ENCODE measurements around the gene KLHL14. TPM values are rescaled to one million over a fixed set of nuclear protein-coding genes. Genes with fewer than 3 reads are reported as not detected.

Gene KLHL14
- total RNA-seq, 1 donor, result not detected

DNA sequence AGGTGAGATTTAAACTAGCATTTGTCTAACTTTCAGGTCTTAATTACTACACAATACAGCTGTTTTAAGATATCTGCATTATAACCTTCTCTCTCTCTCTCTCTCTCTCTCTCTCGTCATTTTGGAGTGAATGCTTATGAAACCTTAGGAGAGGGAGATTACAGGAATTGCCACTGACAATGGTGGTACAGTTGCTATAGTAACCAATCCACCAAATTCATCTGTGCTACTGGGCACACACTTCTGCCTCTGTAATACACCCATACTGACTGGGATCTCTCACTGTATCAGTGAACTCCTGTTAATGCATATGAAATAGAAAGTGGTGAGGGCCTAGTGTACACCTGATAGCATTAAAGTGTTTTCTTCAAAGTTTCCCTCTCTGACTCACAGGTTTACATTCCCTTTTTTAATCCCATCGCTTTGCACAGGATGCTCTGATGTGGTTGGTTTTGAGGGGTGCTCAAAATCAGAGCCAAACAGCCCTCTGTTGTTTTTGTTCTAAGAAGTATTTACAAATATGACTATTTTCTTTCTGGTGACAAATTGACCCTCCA is 13.1 kb downstream of the KLHL14 start:
- DNase-seq (ENCODE audit: insufficient read length, low spot score, missing footprints), result no peak
- Histone ChIP-seq H4K20me1 (ENCODE audit: insufficient read depth, low read length) (no peaks in the 10 kb centered on the region), H2AFZ (ENCODE audit: low read length) (no peak overlapping the region), H3K4me3 (ENCODE audit: insufficient read depth, low read length) (no peak overlapping the region), H3K36me3 (ENCODE audit: insufficient read depth, low read length) (no peaks in the 10 kb centered on the region), H3K4me1 (ENCODE audit: insufficient read depth, low read length) (no peaks in the 10 kb centered on the region), H3K9me3 (ENCODE audit: low read depth, low read length) (no peaks in the 10 kb centered on the region), H3K79me2 (ENCODE audit: insufficient read depth, low read length) (no peaks in the 10 kb centered on the region), H3K27me3 (ENCODE audit: insufficient read depth, low read length) (no peaks in the 10 kb centered on the region), H3K4me2 (ENCODE audit: insufficient read depth, low read length) (no peak overlapping the region), H3K27ac (ENCODE audit: low read depth, low read length) (no peak overlapping the region)
- TF ChIP-seq, protein P1, sequence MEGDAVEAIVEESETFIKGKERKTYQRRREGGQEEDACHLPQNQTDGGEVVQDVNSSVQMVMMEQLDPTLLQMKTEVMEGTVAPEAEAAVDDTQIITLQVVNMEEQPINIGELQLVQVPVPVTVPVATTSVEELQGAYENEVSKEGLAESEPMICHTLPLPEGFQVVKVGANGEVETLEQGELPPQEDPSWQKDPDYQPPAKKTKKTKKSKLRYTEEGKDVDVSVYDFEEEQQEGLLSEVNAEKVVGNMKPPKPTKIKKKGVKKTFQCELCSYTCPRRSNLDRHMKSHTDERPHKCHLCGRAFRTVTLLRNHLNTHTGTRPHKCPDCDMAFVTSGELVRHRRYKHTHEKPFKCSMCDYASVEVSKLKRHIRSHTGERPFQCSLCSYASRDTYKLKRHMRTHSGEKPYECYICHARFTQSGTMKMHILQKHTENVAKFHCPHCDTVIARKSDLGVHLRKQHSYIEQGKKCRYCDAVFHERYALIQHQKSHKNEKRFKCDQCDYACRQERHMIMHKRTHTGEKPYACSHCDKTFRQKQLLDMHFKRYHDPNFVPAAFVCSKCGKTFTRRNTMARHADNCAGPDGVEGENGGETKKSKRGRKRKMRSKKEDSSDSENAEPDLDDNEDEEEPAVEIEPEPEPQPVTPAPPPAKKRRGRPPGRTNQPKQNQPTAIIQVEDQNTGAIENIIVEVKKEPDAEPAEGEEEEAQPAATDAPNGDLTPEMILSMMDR (IDR thresholded peaks at IDR 0.05; ENCODE audit: extremely low read depth, low read depth, low read length), result no peak

DNA sequence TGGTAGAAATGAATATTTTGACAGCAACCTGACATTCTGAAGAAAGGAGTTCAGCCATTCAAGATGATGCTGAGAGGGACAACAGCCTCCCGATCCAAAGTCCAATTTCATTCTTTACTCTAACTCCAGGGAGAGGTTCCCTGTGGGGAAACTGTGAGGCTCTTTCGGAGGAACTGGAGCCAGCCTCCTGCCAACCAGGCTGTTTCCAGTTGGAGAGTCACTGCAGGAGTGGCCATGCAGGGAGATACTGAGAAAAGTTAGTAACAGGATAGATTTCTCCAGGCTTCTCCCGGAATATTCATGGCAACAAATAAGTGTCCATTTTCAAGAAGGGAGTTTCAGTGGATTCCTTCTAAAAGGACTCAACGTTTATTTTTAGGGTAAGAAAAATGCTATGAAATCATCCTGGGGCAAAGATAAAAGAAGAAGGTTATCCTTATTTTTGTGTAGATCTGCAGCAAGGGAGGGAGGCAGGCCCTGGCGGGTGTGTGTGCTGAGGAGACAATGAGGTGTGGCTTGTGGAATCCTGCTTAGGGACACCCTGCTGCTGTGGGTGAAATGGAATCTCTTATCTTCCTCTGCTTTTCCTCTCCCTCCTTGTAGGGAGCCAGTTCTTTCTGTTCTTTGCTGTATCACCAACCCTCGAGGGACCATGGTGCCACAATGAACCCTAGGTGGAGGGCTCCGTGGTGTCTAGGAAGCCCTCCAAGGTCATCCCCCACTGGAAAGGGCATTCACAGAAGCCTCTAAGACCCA is 18.1 kb downstream of the KLHL14 start:
- TF ChIP-seq, protein P1 (IDR thresholded peaks at IDR 0.05; ENCODE audit: extremely low read depth, low read depth, low read length), result no peak
- H2AFZ ChIP-seq (ENCODE audit: low read length), result no peak overlapping the region
- H3K4me2 ChIP-seq (ENCODE audit: insufficient read depth, low read length), result no peak overlapping the region
- no peaks in the 10 kb centered on the region for H3K27me3 ChIP-seq (ENCODE audit: insufficient read depth, low read length)
- DNase-seq (ENCODE audit: insufficient read length, low spot score, missing footprints), result no peak
- H3K27ac ChIP-seq (ENCODE audit: low read depth, low read length), result no peak overlapping the region
- H4K20me1 ChIP-seq (ENCODE audit: insufficient read depth, low read length), result no peaks in the 10 kb centered on the region
- no peaks in the 10 kb centered on the region for H3K4me1 ChIP-seq (ENCODE audit: insufficient read depth, low read length)
- H3K9me3 ChIP-seq (ENCODE audit: low read depth, low read length), result no peaks in the 10 kb centered on the region
- H3K79me2 ChIP-seq (ENCODE audit: insufficient read depth, low read length), result no peaks in the 10 kb centered on the region
- no peak overlapping the region for H3K4me3 ChIP-seq (ENCODE audit: insufficient read depth, low read length)
- H3K36me3 ChIP-seq (ENCODE audit: insufficient read depth, low read length), result no peaks in the 10 kb centered on the region

DNA sequence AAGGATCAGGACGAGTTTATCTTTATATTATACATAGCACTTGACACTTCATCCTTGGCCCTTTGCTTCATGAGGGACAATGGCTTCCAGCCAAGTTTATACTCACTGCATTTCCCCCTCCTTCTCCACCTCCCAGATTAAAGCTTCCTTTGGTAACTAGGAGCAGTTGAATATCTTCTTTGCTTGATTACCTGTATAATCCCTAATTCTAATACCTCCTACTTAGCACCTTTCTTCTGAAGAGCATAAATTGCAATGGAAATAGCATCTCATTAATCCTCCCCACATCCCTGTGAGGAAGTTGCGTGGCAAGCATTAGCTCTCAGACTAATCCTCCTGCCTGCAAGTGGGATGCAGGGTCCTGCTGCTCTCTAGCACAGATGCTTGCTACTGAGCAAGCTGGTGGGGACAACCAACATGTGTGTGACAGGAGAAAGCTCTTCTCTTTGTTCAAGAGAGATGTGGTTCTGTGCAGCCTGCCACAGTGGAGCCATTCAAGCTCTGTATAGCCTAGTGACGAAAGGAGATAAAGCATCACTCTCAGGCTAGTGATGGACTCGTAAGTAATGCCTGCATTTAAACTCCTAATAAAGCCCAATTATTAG is 19.1 kb downstream of the KLHL14 start:
- no peaks in the 10 kb centered on the region for H3K79me2 ChIP-seq (ENCODE audit: insufficient read depth, low read length)
- TF ChIP-seq, protein P1 (IDR thresholded peaks at IDR 0.05; ENCODE audit: extremely low read depth, low read depth, low read length), result no peak
- no peaks in the 10 kb centered on the region for H3K9me3 ChIP-seq (ENCODE audit: low read depth, low read length)

DNA sequence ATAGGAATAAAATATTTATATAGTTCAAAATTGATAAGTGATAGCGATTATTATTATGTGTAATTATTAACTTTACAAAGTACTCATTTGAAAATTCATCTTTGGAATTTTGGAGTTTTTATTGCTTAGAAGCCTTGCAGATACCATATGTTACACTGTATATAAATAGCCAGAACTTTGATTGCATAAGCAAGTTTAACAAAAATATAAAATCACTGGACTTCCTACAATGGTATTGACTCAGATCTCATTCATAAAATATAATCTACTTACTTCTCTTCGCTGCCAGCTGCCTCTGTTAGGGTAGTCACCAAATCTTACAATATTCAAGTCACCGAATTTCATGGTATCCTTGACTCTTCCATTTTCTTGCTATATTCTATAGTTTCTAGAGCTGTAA is 22.5 kb downstream of the KLHL14 start:
- no peaks in the 10 kb centered on the region for H3K9me3 ChIP-seq (ENCODE audit: low read depth, low read length)
- no peak for DNase-seq (ENCODE audit: insufficient read length, low spot score, missing footprints)
- no peak overlapping the region for H3K27ac ChIP-seq (ENCODE audit: low read depth, low read length)
- H2AFZ ChIP-seq (ENCODE audit: low read length), result no peak overlapping the region
- no peak overlapping the region for H3K4me3 ChIP-seq (ENCODE audit: insufficient read depth, low read length)
- H4K20me1 ChIP-seq (ENCODE audit: insufficient read depth, low read length), result no peaks in the 10 kb centered on the region
- no peaks in the 10 kb centered on the region for H3K4me1 ChIP-seq (ENCODE audit: insufficient read depth, low read length)
- no peaks in the 10 kb centered on the region for H3K27me3 ChIP-seq (ENCODE audit: insufficient read depth, low read length)
- H3K4me2 ChIP-seq (ENCODE audit: insufficient read depth, low read length), result no peak overlapping the region
- H3K79me2 ChIP-seq (ENCODE audit: insufficient read depth, low read length), result no peaks in the 10 kb centered on the region
- TF ChIP-seq, protein P1 (IDR thresholded peaks at IDR 0.05; ENCODE audit: extremely low read depth, low read depth, low read length), result no peak
- H3K36me3 ChIP-seq (ENCODE audit: insufficient read depth, low read length), result no peaks in the 10 kb centered on the region

More for the DNA sequence above, 19.1 kb downstream of the KLHL14 start:
- no peak overlapping the region for H2AFZ ChIP-seq (ENCODE audit: low read length)
- H3K4me3 ChIP-seq (ENCODE audit: insufficient read depth, low read length), result no peak overlapping the region
- DNase-seq (ENCODE audit: insufficient read length, low spot score, missing footprints), result no peak
- no peaks in the 10 kb centered on the region for H3K27me3 ChIP-seq (ENCODE audit: insufficient read depth, low read length)
- no peaks in the 10 kb centered on the region for H3K4me1 ChIP-seq (ENCODE audit: insufficient read depth, low read length)
- no peaks in the 10 kb centered on the region for H3K36me3 ChIP-seq (ENCODE audit: insufficient read depth, low read length)
- H3K4me2 ChIP-seq (ENCODE audit: insufficient read depth, low read length), result no peak overlapping the region
- H3K27ac ChIP-seq (ENCODE audit: low read depth, low read length), result no peak overlapping the region
- H4K20me1 ChIP-seq (ENCODE audit: insufficient read depth, low read length), result no peaks in the 10 kb centered on the region

All from osteoblast (primary cell).